ENCODE results near the gene KDM7A. TPM values are rescaled to one million over a fixed set of nuclear protein-coding genes. Genes with fewer than 3 reads are reported as not detected.

The KDM7A gene
- total and polyA plus RNA-seq, 10 of the 15 experiments (the other 5 are each of a cell fraction or from before 2014, with no cell fraction given), result 0.07 to 0.96 (median 0.74) TPM

DNA sequence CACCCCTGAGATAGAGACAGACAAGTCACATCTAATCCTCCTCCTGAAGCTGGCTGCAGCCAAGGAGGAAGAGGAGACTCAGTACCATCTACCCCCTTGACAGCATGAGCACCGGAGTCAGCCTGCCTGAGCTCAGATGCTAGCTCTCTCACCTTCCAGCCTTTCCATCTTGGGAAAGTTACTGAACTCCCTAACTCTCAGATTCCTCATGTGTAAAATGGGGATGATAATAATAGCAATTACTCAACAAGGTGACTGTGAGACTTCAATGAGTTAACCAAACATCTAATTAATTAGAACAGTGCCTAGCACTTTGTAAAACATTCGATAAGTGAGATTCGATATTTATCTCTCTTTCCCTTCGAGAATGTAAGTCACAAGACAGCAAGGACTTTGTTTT, 6.4 kb downstream of the KDM7A start:
- in situ Hi-C loops (cut with MboI) (no loop called here), intact Hi-C loops (cut with micrococcal nuclease; ENCODE audit: unreplicated experiment) (no loop called here)
- H3K4me2 ChIP-seq (ENCODE audit: control insufficient read depth, insufficient read depth), result no peak overlapping the region
- ChIA-PET POLR2A (no interaction called here), RAD21 (ENCODE audit: unreplicated experiment) (no interaction called here), SMC1A (ENCODE audit: uncharacterized antibody, unreplicated experiment) (interaction anchor here (1.0 to 1.4 kb wide), 3 partner anchors 8 to 137 kb away, joined by 3 to 7 read pairs (median 4); no protein-coding TSS in a partner anchor), CTCF (interaction anchor here (0.6 to 1.3 kb wide), 2 partner anchors 134 to 184 kb away, joined by 3 to 5 read pairs; no protein-coding TSS in a partner anchor)
- H3K27me3 ChIP-seq (replicated peaks in 1 of 2; ENCODE audit: control insufficient read depth in 2 of 2, insufficient read depth in 2 of 2, low read length in 1 of 2), result no peaks in the 10 kb centered on the region; a peak in 1 of 4 replicates
- FAIRE-seq, result no peak
- BruUV-seq (replicated peaks), result no TSS peak
- H3K36me3 ChIP-seq (ENCODE audit: control insufficient read depth in 2 of 2, insufficient read depth in 2 of 2, low read length in 1 of 2), result no peaks in the 10 kb centered on the region
- 74% methylated on average over 4 of the region's 4 CpGs for WGBS (ENCODE audit: insufficient coverage, insufficient replicate concordance, low lambda C conversion rate, missing lambda C conversion rate)
- H3K9me3 ChIP-seq (replicated peaks; ENCODE audit: control insufficient read depth, insufficient read depth, low read length), result no peaks in the 10 kb centered on the region
- no peak overlapping the region for H2AFZ ChIP-seq (ENCODE audit: control insufficient read depth, low read depth, low read length)
- no peaks in the 10 kb centered on the region for H3K79me2 ChIP-seq (ENCODE audit: control insufficient read depth, insufficient read depth, low read length)
- TF ChIP-seq ZBED1 (IDR thresholded peaks at IDR 0.05; ENCODE audit: borderline replicate concordance) (no peak), SUZ12 (IDR thresholded peaks at IDR 0.05; ENCODE audit: unreplicated experiment) (no peak), CUX1 (IDR thresholded peaks at IDR 0.05; ENCODE audit: insufficient replicate concordance, low read depth, low read length) (no peak)
- no peak overlapping the region for H3K4me3 ChIP-seq
- no peaks in the 10 kb centered on the region for H4K20me1 ChIP-seq (ENCODE audit: control insufficient read depth, insufficient read depth)
- H3K9ac ChIP-seq (ENCODE audit: control insufficient read depth, insufficient read depth, low read length), result no peak overlapping the region
- DNase-seq (ENCODE audit: low read depth, low spot score), result no peak
- H3K4me1 ChIP-seq (ENCODE audit: control insufficient read depth, insufficient read depth, low read length), result no peaks in the 10 kb centered on the region
- no peak for ATAC-seq
- no peak overlapping the region for H3K27ac ChIP-seq (ENCODE audit: control insufficient read depth, insufficient read depth)

Measured in GM12878 (cell line).